HG02973 (cell line): ENCODE results near the gene PHF12.
"Not testable (repeated sequence)": the region's sequence is repeated elsewhere in the genome, so short reads cannot be mapped to it uniquely, and the experiment has no call there.

Experiments used
- ATAC-seq: cut with Tn5 transposase; IDR thresholded peaks from one replicate; pipeline ENCODE4 v1.9.1; 2021; ENCODE audit warnings: moderate library complexity; ENCODE audit not compliant: unreplicated experiment

The PHF12 gene

DNA sequence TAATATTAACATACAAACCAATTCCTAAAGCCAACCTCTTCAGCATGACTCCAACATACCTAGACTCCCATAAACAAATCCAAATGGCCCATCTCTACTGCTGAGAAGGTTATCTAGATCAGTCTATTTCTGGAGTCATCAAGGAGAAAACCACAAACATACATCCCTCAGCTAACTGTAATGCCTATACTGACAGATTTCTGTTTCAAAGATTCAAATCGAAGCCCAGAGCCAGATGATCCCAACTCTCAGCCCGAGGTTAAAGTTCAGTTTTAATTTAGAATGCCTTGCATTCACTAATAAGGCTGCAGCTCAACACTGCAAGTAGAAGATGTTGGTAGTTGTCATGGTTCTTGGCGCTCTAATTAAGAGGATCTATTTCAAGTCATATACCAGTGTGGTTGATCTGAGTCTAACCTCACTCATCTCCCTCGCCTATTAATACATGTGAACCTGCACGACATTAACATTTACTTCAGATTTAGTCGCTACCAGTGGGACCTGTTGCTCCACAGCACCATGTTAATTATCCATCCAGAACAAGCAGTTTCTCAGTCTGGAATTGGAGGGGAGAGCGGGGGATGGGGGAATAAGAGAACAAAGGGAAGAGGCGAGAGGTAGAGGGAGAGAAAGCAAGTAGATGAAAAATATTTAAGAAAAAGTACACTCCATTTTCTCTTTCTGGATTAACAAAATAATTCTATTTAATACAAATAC lies 15.4 kb downstream of the PHF12 start:
- ATAC-seq = no peak

DNA sequence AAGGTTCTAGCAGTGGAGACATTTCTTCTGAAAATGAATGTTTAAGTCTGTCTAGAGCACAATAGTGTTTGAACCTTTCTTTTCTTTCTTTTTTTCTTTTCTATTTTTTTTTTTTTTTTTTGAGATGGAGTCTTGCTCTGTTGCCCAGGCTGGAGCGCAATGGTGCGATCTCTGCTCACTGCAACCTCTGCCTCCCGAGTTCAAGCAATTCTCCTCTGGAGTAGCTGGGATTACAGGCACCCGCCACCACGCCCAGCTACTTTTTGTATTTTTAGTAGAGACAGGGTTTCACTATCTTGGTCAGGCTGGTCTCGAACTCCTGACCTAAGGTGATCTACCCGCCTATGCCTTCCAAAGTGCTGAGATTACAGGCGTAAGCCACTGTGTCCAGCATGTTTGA lies 16.8 kb downstream of the PHF12 start:
- not testable (repeated sequence) for ATAC-seq

GRCh38 chr17:28929787-28930186 lies 21.5 kb downstream of the PHF12 start:
- no peak for ATAC-seq

DNA sequence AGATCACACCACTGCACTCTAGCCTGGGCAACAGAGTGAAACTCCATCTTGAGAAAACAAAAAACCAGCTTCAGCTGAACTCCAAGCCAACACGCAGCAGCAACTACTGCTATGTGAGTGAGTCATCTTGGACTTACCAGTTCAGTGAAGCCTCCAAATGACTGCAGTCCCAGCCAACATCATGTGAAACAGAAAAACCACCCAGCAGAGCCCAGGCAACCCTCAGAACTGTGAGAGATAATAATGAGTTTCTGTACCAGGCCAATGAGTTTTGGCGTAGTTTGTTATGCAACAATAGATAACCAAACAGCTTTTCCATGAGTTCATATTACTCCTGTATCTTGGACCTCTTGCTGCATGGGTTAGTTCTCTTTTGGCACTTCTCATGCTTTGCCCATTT lies 23.3 kb downstream of the PHF12 start:
- ATAC-seq = no peak

DNA sequence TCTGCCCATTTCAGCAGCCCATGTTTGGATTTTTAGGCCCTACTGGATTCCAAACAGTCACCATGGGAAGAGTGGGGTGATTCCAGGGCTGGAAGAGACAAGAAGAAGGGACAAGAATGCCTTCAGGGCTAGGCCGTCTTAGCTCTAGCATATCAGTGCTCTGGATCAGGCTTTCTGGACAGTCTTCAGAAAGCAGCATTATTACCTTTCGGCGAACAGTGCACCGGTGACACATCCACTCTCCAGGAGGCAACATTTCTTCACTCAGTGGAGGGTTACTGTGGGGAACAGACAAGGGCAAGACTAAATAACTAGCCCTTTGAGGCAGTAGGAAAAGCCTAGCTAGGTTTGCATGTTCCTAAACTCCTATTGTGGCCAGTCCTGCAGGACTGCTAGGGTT lies 24.5 kb downstream of the PHF12 start:
- no peak for ATAC-seq

- ATAC-seq = no peak
Observed at GRCh38 chr17:28926366-28926765, 25.0 kb downstream of the PHF12 start.

DNA sequence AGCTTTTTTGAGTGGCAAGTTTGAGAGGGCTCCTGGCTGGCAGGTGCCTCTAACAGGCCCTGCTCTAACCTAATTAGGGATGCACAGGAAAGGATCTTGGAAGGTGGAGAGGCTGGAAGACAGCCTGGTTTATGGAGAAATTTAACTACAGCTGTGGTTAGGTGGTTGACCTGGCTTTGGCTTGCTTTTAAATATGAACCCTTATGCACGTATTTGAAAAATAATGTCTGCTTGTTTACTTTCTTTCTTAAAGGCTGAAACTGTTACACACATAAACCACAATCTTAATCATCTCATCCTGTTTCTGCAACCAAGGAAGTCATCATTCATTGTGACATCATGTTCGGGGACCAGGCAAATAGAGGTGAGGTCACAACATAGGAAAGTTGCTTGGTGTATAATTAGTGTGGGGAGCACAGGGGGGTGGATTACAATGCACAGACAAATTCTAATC lies 25.4 kb downstream of the PHF12 start:
- no peak for ATAC-seq

GRCh38 chr17:28920201-28920600 lies 31.1 kb downstream of the PHF12 start:
- ATAC-seq = no peak

GRCh38 chr17:28918295-28918694 lies 33.0 kb downstream of the PHF12 start:
- no peak for ATAC-seq

- no peak for ATAC-seq
Observed at GRCh38 chr17:28917465-28917864, 33.9 kb downstream of the PHF12 start.

DNA sequence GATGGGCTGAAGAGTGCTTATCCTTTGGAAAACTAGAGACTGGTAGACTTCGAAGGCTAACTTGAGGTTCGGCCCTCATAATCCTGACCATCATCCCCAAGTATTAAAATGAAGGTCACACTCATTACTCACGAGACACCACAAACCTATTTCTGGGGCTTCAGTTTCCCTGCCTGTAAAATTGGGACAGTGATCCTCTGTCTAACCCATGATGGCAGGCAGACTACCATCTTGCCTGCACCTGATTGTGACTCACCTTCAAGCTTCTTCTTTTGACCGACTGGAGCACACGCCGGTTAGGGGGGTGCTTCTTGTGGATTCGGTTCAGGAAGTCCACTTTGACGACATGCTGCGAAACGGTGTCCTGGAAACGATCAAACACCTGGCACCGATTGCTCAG lies 34.3 kb downstream of the PHF12 start:
- no peak for ATAC-seq

DNA sequence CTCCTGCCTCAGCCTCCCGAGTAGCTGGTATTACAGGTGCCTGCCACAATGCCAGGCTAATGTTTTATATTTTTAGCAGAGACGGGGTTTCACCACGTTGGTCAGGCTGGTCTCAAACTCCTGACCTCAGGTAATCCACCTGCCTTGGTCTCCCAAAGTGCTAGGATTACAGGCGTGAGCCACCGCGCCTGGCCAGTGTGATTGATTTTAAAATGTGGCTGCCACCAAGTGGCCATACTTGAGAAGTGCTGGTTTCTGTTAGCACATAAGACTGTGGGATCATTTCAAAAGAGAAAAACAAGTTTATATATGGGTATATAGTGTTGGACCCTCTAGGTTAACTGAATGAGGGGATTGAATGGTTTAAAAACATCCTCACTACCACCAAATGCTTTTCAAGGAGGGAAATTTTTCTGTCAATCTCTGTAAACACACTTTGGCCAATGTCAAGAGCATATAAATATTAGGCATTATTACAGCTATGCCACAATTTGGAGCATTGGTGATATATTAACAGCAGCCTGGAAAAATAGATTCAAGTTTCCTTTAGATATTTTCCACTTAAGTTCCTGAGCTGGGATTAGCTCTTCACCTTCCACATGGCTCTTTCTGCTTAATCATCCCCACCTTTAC lies 34.9 kb downstream of the PHF12 start:
- no peak for ATAC-seq

GRCh38 chr17:28912938-28913333 lies 38.4 kb downstream of the PHF12 start:
- no peak for ATAC-seq

GRCh38 chr17:28912281-28912937 lies 38.9 kb downstream of the PHF12 start:
- no peak for ATAC-seq

- no peak for ATAC-seq
Observed at GRCh38 chr17:28911411-28912045, 39.8 kb downstream of the PHF12 start.

GRCh38 chr17:28910534-28910933 lies 40.8 kb downstream of the PHF12 start:
- no peak for ATAC-seq

DNA sequence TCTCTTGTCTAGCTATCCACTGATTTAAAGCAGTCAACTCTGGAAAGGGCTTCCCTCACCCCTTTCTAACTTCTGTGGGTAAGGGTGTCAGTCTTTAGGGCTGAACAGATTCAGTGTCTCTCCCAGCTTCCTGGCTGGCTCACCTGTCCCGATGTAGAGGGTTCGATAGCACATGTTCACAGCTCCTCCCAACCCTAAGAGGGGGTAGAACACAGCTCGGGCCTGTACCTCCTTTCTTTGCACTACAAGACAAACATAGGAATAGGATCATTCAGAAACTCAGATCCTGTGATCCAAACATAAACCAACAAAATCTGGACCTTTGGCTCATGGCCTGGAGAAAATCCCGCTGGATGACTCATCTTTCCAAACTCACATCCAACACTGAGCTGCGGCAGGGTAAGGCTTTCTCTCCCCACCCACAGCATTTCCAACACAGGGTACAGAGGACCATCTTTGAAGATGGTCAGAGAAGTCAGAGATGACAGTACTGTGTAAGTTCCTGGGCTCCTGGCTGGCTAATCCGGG lies 42.6 kb downstream of the PHF12 start:
- no peak for ATAC-seq

- no peak for ATAC-seq
Observed at GRCh38 chr17:28907709-28908475, 43.4 kb downstream of the PHF12 start.

GRCh38 chr17:28906706-28907438 lies 44.4 kb downstream of the PHF12 start:
- ATAC-seq = no peak

GRCh38 chr17:28906276-28906675 lies 45.0 kb downstream of the PHF12 start:
- no peak for ATAC-seq
